Mesenteric fat pad (tissue), 1 donor: ENCODE measurements around the gene DDX23. TPM values are rescaled to one million over a fixed set of nuclear protein-coding genes. Genes with fewer than 3 reads are reported as not detected.

Experiments
- DNase-seq: peaks from one replicate; pipeline ENCODE4 v3.0.0-alpha.2; 2020; ENCODE audit warnings: low spot score
- total RNA-seq: library from RNA; stranded (reverse); fragmentation: NEBNext Ultra II Directional; extraction: Animal tissue kit (Norgen Biotek cat#: 25700); gene quantifications from one replicate; pipeline ENCODE4 v1.2.1, GENCODE V29; 2021
- donor health status: DM: yes; HTN: yes; CAD: no.

Gene DDX23
- total RNA-seq, 1 donor from 2014 or later: 45.1 TPM

GRCh38 chr12:48824905-48825304 lies 27.1 kb downstream of the DDX23 start:
- no peak for DNase-seq

GRCh38 chr12:48824112-48824511 lies 27.9 kb downstream of the DDX23 start:
- no peak for DNase-seq

DNA sequence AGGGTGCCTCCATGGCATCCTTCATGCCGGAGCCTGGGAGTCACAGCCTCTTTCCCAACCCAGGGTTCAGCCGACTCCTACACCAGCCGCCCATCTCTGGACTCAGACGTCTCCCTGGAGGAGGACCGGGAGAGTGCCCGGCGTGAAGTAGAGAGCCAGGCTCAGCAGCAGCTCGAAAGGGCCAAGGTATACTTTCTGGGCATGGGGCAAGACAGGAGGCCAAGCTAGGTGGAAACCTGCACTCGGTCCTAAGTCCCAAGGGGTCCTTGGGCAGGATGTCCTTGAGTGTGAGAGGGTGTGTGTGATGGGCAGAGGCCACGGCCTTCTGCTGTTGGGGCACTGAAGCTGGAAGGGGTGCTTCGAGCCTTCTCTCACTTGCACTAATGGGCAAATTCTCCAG lies 28.7 kb downstream of the DDX23 start:
- DNase-seq: no peak

GRCh38 chr12:48822711-48823110 lies 29.3 kb downstream of the DDX23 start:
- no peak for DNase-seq

GRCh38 chr12:48822139-48822538 lies 29.8 kb downstream of the DDX23 start:
- DNase-seq: no peak

GRCh38 chr12:48819986-48820725 lies 31.8 kb downstream of the DDX23 start:
- no peak for DNase-seq

DNA sequence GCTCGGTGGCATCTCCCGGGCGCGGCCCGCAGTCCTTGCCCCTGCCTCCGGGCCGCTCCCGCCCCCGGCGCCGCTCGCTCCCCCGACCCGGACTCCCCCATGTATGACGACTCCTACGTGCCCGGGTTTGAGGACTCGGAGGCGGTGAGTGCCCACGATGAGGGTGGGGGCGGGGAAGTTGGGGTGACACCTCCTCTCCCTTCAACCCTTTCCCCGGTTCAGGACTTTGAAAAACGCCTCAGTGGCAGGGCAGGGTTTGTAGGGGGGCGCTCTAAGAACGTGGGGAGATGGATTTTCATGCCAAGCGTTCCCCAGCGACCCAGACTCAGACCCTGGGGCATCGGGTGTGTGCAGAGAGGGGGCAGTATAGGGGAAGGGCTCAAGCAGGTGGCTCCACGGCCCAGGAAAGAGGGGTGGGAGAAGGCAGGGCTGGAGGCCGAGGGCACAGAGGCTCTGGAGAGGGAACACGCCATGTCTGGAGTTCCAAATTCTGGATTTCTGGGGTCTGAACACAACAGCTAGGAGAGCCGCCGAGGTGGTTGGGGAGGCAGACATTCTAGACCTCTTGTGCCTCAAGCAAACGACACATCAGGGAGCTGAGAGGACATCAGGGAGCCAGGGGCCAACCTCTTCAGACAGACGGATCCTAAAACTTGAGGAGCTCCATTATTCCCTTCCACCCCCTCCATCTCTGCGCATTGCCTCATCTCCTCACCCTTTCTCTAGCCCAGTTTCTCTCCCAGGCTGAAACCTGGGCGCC lies 33.0 kb downstream of the DDX23 start:
- DNase-seq: no peak

DNA sequence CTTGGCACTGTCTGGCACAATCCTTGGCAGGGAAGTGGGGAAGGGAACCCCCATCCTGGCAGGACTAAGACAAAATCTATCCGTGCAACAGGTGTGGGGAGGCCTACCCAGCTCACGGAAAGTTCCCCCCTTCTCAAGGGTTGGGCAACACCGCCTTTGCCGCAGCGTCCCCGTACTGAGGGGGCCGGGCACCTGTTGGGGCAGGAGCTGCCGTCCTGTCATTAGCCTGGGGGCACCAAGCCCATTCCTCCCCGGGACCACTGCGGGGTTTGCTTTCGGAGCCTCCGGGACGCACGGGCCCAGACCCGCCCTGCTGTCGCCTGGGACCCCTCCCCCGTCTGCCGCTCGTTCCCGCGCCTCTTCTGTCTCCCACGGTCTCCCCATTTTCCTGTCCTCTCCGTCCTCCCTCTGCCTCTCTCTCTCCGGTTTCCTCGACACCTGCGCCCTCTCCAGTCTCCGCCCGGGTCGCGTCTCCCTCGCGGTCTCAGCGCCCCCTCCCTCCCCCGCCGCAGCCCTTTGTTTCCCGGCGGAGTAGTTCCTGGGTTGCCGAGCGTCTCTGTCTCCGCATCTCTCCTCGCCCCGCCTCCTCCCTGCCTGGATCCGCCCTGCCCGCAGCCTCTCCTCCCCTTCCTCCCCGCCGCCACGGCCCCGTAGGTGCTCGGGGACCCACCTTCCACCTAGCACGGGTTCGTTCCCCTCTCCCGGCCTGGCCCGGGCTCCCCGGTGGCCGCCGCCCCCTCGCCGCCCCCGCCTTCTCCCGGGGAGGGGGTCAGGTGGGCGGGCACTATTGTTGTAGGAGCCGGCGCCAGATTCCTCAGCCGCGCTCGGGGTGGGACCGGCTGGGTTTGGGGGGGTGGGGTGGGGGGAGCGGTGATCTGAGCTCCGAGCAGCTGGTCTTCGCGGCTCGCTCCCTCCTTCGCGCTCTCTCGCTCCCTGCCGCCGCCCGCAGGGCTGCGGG lies 33.8 kb downstream of the DDX23 start, which contains the start of gene CACNB3:
TSS of gene CACNB3 (plus strand) at position 624 of the 958 bp plus-strand sequence. CDS start 434 bp downstream, outside the sequence.
- no peak for DNase-seq

- no peak for DNase-seq
These were observed 35.7 kb downstream of the DDX23 start for GRCh38 chr12:48816143-48816854.

- DNase-seq: no peak
These were observed 36.5 kb downstream of the DDX23 start for GRCh38 chr12:48815126-48816110.

- DNase-seq: peak; percentile 96
These were observed 37.5 kb downstream of the DDX23 start for GRCh38 chr12:48814262-48815125.

DNA sequence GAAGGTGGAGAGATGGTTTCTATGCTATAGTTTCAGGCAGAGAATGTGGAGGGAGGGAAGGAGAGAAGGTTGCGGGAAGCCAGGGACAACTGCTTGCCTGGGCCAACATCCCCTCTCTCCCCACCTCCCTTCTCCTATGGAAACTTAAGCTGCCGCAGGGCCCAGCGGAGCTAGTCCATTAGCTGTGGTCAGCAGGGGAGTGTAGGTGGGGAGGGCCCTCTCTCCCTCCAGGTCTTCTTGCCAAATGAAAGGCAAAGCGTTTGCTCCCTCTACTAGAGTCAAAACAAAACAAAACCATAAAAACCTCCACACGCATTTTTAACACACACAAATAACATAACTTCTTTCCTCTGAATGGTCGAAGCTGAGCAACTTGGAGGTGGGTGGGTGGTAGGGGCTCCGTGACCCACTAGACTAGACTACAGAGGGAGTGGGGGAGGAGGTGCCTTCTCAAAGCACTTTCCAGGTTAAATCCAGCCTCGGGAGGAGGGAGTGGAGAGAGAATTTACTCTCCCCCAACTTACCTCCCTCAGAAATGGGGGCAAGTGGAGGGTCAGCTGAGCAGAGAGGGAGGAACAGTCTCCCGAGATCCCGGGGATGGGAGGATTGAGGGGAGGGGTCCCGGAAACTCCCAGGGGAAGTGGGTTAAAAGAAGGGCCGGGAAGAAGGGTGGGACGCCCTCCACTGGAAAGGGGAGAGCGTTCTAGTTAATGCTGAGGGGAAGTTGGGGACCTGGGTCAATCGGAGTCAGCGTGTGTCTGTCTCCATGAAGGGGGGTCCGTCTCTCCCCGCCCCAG lies 38.3 kb downstream of the DDX23 start:
- DNase-seq: no peak

- DNase-seq: no peak
These were observed 39.6 kb downstream of the DDX23 start for GRCh38 chr12:48812389-48812788.

DNA sequence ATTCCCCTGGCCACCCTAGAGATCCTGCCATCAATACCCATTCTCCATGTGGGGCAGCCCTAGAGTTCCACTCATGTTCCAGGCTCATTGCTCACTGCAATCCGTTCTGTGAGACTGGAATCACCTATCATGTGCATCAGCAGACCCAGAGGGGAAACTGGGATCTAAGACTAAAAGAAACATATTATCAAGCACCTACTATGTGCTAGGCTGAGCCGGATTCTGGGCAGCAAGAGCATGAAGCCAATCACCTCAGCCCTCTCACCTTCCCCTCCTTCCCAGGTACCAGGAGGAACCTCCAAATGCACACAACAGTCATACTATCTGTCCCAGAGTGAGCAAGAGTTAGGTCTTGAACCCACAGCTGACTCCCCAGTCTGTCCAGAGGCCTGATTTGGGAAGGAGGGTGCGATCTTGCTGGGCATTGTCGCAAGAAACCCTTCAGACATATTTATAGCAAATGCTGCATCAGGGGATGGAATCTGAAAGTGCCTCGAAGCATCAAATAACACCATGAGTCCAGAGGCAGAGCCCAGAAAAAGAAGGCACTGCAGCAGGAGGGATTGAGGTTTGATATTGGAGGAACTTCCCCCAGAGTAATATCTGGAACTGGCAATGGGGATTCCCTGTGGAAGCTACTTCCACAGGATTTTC lies 40.4 kb downstream of the DDX23 start:
- DNase-seq: no peak

- no peak for DNase-seq
These were observed 41.0 kb downstream of the DDX23 start for GRCh38 chr12:48810903-48811431.

DNA sequence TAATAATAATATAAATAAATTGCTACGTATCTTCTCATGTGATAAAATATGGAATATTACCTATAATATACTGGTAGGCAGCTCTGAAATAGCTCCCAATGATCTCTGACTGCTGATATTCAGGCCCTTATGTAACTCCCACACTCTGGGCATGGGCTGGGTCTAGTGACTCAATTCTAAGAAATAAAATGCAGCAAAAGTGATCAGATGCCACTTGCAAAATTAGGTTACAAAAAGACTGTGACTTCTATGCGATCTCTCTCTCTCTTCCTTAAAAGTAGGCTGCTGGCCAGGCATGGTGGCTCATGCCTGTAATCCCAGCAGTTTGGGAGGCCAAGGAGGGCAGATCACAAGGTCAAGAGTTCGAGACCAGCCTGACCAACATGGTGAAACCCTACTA lies 44.0 kb downstream of the DDX23 start:
- no peak for DNase-seq

GRCh38 chr12:48803675-48804074 lies 48.3 kb downstream of the DDX23 start:
- DNase-seq: no peak
